Upper lobe of left lung (tissue), 6 donors: ENCODE data around the gene RASGRF2. TPM values are rescaled to one million over a fixed set of nuclear protein-coding genes. Genes with fewer than 3 reads are reported as not detected.

Source experiments
- ATAC-seq, 2 donors: fragments of 200-7000 bp; cut with Tn5 transposase; one replicate each; pipeline ENCODE4 v1.9.1; 2022; ENCODE audit warnings: mild to moderate bottlenecking in 2 of 2, moderate library complexity in 2 of 2; ENCODE audit not compliant: low FRiP score in 2 of 2
- DNase-seq, 2 donors: peaks; one replicate each; pipeline ENCODE4 v3.0.0-alpha.2; 2019 to 2020
- H3K27ac ChIP-seq, 4 donors: fragments of 200-600 bp; sonication (generic); one replicate each; pipeline ENCODE4 v1.5.1; 2016 to 2019
- H3K27me3 ChIP-seq, 4 donors: fragments of 200-600 bp; sonication (generic); one replicate each; pipeline ENCODE4 v1.5.1; 2017 to 2019
- H3K36me3 ChIP-seq, 4 donors: fragments of 200-600 bp; sonication (generic); one replicate each; pipeline ENCODE4 v1.5.1; 2016 to 2019
- H3K4me1 ChIP-seq, 4 donors: fragments of 200-600 bp; sonication (generic); one replicate each; pipeline ENCODE4 v1.5.1; 2018 to 2019
- H3K4me3 ChIP-seq, 4 donors: fragments of 200-600 bp; sonication (generic); one replicate each; pipeline ENCODE4 v1.5.1; 2017 to 2019; ENCODE audit warnings: mild to moderate bottlenecking in 2 of 4, moderate library complexity in 1 of 4
- H3K9me3 ChIP-seq, 4 donors: fragments of 200-600 bp; sonication (generic); one replicate each; pipeline ENCODE4 v1.5.1; 2018 to 2019
- EP300 ChIP-seq, 4 donors: sonication (generic); formaldehyde crosslinking; IDR thresholded peaks; one replicate each; pipeline ENCODE4 v1.5.1; 2017; ENCODE audit warnings: antibody characterized with exemption in 4 of 4, control low read depth in 2 of 4
- POLR2A ChIP-seq, 4 donors: fragments of 450-650 bp; IDR thresholded peaks; one replicate each; pipeline ENCODE4 v1.5.1; 2016 to 2017; ENCODE audit warnings: antibody characterized with exemption in 4 of 4, mild to moderate bottlenecking in 2 of 4
- POLR2AphosphoS5 ChIP-seq, 2 donors: sonication (generic); formaldehyde crosslinking; IDR thresholded peaks; one replicate each; pipeline ENCODE4 v1.5.1; 2017; ENCODE audit warnings: antibody characterized with exemption in 2 of 2
- WGBS, 2 donors: methylation state at CpG; one replicate each; pipeline ENCODE4 v1.1.5; 2017 to 2018; 5-methylcytosine and 5-hydroxymethylcytosine counted together
- total RNA-seq, 6 donors: library from RNA; depleted of rRNA in 4 of 6; stranded (reverse); fragments of >200 nt in 4 of 6; gene quantifications; one replicate each; pipeline versions ENCODE4 v1.1.0 to v1.2.1, GENCODE V29; 2016 to 2021
- TF ChIP-seq, protein P1 (sequence below), 6 experiments: fragments of 450-650 bp in 4 of 6; fragments of 200-600 bp in 2 of 6; sonication (generic) in 2 of 6; IDR thresholded peaks; one replicate each; pipeline ENCODE4 v1.5.1; 2016 to 2019; ENCODE audit warnings: antibody characterized with exemption in 6 of 6
- donor health status: DM: no; HTN: no; CAD: no; lungs with moderate emphysema.
- donor health status: DM: no; HTN: yes; CAD: no; lungs with severe emphysema.

Gene RASGRF2
- total RNA-seq, 6 donors from 2014 or later, result 1.5 to 10.5 (median 4.9) TPM

DNA sequence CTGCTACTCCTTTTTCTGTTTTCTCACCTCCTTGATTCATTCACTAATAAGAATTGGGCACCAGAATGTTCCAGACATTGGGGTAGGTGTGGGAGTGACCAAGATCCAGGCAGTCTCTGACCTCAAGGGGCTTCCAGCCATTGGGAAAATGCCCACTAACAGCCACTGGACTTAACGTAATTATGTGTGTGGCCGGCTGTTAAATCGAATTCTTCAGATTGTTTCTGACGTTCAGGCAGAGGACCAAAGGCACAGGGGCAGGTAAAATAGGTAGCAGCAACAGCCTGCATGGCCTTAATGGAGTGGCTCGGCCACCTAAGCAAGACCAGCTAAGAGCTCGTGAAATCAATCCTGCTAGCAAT is 224.6 kb downstream of the RASGRF2 start:
- no peak for TF ChIP-seq POLR2A (IDR thresholded peaks at IDR 0.05)
- no peak for ATAC-seq
- Histone ChIP-seq H3K4me3 (no peak overlapping the region), H3K27me3 (no peaks in the 10 kb centered on the region), H3K9me3 (no peaks in the 10 kb centered on the region), H3K36me3 (no peaks in the 10 kb centered on the region), H3K27ac (no peak overlapping the region), H3K4me1 (peaks cover 0 to 4% (median 0%) of the 10 kb centered on the region in 4 donors)
- 90 to 97% methylated on average over 6 of the region's 6 CpGs for WGBS, 2 donors
- DNase-seq, result no peak

DNA sequence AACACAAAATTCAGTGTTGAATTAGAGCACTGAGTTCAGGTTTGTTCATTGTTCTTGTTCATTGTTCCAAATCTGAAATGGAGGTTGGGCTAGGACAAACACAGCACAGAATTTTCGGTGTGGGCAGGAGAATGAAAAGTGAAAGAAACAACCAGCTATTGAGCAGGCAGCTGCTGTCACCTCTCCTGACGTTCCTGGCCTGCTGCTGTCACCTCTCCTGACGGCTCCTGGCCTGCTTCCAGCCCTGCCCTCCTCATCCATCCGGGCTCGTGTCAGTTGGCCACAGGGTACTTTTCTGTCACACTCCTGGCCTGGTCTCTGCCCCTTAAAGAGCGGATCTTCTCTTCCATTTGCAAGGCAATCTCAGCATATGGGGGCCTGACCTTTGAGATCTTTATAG is 227.7 kb downstream of the RASGRF2 start:
- TF ChIP-seq POLR2AphosphoS5 (IDR thresholded peaks at IDR 0.05) (no peak), POLR2A (IDR thresholded peaks at IDR 0.05) (no peak), EP300 (IDR thresholded peaks at IDR 0.05) (no peak)
- Histone ChIP-seq H3K4me1 (peaks cover 0 to 4% (median 0%) of the 10 kb centered on the region in 4 donors), H3K27me3 (no peaks in the 10 kb centered on the region), H3K9me3 (no peaks in the 10 kb centered on the region), H3K4me3 (no peak overlapping the region), H3K36me3 (no peaks in the 10 kb centered on the region), H3K27ac (peak overlapping the region in 1 of 4 donors; percentile 52)
- WGBS, 2 donors, result 28 to 30% methylated on average over 5 to 6 of the region's 6 CpGs
- DNase-seq (no peak), ATAC-seq (no peak)

DNA sequence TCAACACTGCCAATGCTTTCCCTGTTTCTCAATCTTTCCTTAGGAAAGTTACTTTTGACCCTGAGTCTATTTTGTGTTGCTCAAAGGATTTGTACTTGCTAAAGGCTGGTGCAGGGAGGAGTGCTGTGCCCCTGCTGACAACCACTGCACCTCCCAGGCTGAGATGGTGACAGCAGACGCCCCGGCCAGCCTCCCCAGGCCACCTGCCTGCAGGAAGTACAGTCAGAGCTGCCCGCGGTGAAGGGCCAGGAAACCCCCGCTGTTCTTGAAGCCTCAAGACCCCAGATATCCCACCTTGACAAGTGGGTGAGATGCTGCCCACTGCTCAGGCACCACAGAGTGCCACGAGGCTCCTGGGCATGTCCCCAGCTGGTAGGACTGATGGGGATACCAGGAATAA is 228.8 kb downstream of the RASGRF2 start:
- Histone ChIP-seq H3K27ac (no peak overlapping the region), H3K4me3 (no peak overlapping the region), H3K36me3 (no peaks in the 10 kb centered on the region), H3K4me1 (peaks cover 0 to 4% (median 0%) of the 10 kb centered on the region in 4 donors), H3K27me3 (no peaks in the 10 kb centered on the region), H3K9me3 (no peaks in the 10 kb centered on the region)
- ATAC-seq (no peak), DNase-seq (peak in 1 of 2 donors; percentile 47)
- TF ChIP-seq POLR2A (IDR thresholded peaks at IDR 0.05) (no peak), POLR2AphosphoS5 (IDR thresholded peaks at IDR 0.05) (no peak), EP300 (IDR thresholded peaks at IDR 0.05) (no peak)
- TF ChIP-seq, protein P1, sequence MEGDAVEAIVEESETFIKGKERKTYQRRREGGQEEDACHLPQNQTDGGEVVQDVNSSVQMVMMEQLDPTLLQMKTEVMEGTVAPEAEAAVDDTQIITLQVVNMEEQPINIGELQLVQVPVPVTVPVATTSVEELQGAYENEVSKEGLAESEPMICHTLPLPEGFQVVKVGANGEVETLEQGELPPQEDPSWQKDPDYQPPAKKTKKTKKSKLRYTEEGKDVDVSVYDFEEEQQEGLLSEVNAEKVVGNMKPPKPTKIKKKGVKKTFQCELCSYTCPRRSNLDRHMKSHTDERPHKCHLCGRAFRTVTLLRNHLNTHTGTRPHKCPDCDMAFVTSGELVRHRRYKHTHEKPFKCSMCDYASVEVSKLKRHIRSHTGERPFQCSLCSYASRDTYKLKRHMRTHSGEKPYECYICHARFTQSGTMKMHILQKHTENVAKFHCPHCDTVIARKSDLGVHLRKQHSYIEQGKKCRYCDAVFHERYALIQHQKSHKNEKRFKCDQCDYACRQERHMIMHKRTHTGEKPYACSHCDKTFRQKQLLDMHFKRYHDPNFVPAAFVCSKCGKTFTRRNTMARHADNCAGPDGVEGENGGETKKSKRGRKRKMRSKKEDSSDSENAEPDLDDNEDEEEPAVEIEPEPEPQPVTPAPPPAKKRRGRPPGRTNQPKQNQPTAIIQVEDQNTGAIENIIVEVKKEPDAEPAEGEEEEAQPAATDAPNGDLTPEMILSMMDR (IDR thresholded peaks at IDR 0.05), result no peak
- 61 to 69% methylated on average over 4 to 6 of the region's 6 CpGs for WGBS, 2 donors

DNA sequence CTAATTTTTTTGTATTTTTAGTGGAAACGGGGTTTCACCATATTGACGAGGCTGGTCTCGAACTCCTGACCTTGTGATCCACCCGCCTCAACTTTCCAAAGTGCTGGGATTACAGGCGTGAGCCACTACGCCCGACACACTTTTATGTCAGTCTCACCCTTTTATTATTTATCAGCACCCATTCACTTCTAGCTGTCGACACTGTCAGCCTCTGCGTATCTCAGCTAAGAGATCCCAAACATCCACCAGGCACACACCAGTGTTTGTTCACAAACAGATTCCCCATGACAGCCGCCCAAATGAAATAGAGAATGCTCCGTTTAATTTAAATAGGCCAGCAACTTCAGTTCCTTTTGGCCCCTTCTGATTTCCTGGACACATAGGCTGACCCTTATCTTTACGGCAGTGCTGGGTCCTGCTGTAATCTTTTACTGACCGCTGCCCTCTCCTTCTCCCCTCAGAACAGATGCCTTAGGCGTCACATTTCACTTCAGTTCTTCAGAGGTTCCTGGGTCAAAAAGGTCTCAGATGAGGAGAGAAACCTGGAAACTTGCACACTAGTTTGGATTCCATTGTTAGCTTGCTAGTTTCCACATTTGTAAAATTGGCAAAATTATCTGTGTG is 229.8 kb downstream of the RASGRF2 start:
- Histone ChIP-seq H3K27me3 (no peaks in the 10 kb centered on the region), H3K4me3 (no peak overlapping the region), H3K27ac (no peak overlapping the region), H3K36me3 (no peaks in the 10 kb centered on the region), H3K9me3 (no peaks in the 10 kb centered on the region), H3K4me1 (peaks cover 0 to 8% (median 4%) of the 10 kb centered on the region in 4 donors)
- no peak for DNase-seq
- TF ChIP-seq POLR2AphosphoS5 (IDR thresholded peaks at IDR 0.05) (no peak), EP300 (IDR thresholded peaks at IDR 0.05) (no peak), POLR2A (IDR thresholded peaks at IDR 0.05) (no peak)
- TF ChIP-seq, protein P1 (IDR thresholded peaks at IDR 0.05), result no peak
- WGBS, 2 donors, result 85 to 89% methylated on average over 14 of the region's 14 CpGs
- ATAC-seq, result no peak

DNA sequence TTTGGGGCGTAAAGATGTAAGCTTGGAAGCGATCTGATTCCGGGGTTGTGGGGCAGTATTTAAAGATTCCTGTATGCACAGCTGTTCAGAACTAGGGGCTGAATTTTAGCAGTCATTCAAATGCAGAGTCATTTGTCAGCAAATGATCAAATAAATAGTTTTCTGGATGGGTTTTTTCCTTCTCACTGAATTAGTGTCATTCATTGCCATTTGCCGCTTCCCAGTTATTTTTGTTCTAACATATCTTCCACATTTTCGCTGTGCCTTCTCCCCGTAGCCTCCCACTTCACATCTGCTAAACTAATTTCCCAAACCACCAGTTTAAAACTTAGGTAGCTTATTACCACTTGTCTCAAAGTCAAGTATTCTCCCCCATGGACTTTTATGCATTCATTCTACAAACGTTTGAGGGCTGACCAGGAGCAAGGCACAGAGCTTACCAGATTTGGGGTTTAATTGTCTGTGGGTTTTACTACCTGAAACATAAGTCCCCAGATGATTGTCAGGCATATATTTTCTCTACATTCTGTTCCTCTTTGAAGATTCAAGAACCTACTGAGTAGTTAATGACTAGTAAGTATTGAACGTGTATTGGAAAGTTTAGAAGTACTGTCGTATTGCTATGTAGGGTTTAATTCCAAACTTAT is 231.7 kb downstream of the RASGRF2 start:
- WGBS, 2 donors, result 90 to 91% methylated on average over 9 of the region's 9 CpGs
- ATAC-seq (no peak), DNase-seq (no peak)
- no peaks in the 10 kb centered on the region for H3K27me3 ChIP-seq
- H3K4me3 ChIP-seq, result no peak overlapping the region
- TF ChIP-seq, protein P1 (IDR thresholded peaks at IDR 0.05), result no peak
- TF ChIP-seq POLR2A (IDR thresholded peaks at IDR 0.05), result no peak
- TF ChIP-seq POLR2AphosphoS5 (IDR thresholded peaks at IDR 0.05), result no peak
- TF ChIP-seq EP300 (IDR thresholded peaks at IDR 0.05), result no peak
- H3K9me3 ChIP-seq, result no peaks in the 10 kb centered on the region
- no peak overlapping the region for H3K27ac ChIP-seq
- H3K36me3 ChIP-seq, result no peaks in the 10 kb centered on the region
- peaks cover 6 to 11% (median 7%) of the 10 kb centered on the region in 4 donors for H3K4me1 ChIP-seq
